Dermis microvascular lymphatic vessel endothelial cell (primary cell): ENCODE results near the gene ENOPH1. TPM values are rescaled to one million over a fixed set of nuclear protein-coding genes. Genes with fewer than 3 reads are reported as not detected.
"Not testable (repeated sequence)": the region's sequence is repeated elsewhere in the genome, so short reads cannot be mapped to it uniquely, and the experiment has no call there.

Experiments used
- DNase-seq, 2 donors: peaks; one replicate each; pipeline versions ENCODE4 v3.0.0 to v3.0.0-alpha.2; 2010; ENCODE audit warnings: low read depth in 2 of 2
- total RNA-seq: library from RNA; depleted of rRNA; stranded (reverse); fragments of >200 nt; gene quantifications from 2 replicates; pipeline ENCODE4 v1.2.1, GENCODE V29; 2014

Gene ENOPH1
- total RNA-seq, result 35.3 and 42.4 TPM in 2 replicates

GRCh38 chr4:82430193-82430963 is at the start of gene ENOPH1, which contains the start of gene HNRNPDL:
Gene ENOPH1, plus strand, starts transcription at chr4:82430590. Its CDS starts 240 bp downstream, at chr4:82430830.
Gene HNRNPDL, minus strand, starts transcription at chr4:82430462. Its CDS starts 772 bp downstream, at chr4:82429690.
- DNase-seq, result peak; percentile 90 to 93

GRCh38 chr4:82380831-82381230 is 49.6 kb upstream of the ENOPH1 start:
- DNase-seq, result no peak

GRCh38 chr4:82381235-82381634 is 49.2 kb upstream of the ENOPH1 start:
- no peak for DNase-seq

DNA sequence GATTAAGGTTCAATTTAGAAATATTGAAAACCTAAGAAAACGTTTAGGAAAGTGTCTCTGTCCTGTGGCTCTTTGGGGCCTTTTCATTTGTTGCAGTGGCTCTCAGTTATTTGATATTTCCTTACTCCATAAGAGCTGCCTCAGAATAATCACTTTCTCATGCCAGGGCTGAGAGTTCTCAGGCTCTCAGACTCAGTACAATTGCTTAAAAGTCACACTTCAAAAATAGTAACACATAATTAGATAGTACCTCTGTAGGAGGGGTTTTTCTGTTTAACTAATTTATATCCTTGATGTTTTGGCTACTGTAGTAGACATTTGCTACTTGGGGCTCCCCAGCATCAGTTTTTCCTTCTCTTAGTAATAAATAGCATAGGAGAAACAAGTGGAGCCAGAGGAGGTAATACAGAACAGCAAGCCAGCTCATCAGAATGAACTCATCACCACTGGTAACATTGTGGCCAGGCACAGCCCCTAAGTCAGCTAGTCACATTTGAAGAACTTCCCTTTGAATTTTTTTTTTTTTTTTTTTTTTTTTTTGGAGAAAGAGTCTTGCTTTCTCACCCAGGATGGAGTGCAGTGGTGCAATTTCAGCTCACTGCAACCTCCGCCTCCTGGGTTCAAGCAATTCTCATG is 48.6 kb upstream of the ENOPH1 start:
- DNase-seq, result no peak

GRCh38 chr4:82382751-82383150 is 47.6 kb upstream of the ENOPH1 start:
- DNase-seq, result no peak

DNA sequence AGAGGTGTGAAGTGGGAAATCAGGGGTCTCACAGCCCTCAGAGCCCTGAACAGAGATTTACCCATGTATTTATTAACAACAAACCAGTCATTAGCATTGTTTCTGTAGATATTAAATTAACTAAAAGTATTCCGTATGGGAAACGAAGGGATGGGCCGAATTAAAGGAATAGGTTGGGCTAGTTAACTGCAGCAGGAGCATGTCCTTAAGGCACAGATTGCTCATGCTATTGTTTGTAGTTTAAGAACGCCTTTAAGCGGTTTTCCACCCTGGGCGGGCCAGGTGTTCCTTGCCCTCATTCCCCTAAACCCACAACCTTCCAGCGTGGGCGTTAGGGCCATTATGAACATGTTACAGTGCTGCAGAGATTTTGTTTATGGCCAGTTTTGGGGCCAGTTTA is 44.1 kb upstream of the ENOPH1 start:
- not testable (repeated sequence) for DNase-seq

DNA sequence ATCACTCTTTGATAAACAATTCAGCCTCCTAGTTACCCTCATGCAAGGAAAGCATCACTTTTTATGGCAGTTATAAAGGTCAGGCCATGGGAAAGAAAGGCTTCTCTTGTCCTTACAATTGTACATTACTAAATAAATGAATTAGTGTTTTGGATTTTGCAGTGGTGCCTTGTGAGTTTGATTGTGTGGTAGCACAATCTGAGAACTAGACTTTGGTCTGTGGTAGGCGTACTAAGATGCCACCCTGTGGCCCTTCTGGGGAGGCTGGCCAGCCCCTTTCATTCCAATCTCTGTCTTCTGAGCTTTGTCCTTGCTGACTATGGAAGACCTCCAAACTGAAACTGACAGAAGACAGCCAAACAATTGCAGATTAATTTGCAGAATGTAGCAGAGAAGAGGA is 42.0 kb upstream of the ENOPH1 start:
- no peak for DNase-seq

GRCh38 chr4:82390061-82390460 is 40.3 kb upstream of the ENOPH1 start:
- DNase-seq, result not testable (repeated sequence)

- DNase-seq, result no peak
Measured at GRCh38 chr4:82394896-82395295, 35.5 kb upstream of the ENOPH1 start.

- no peak for DNase-seq
Measured at GRCh38 chr4:82397527-82397926, 32.9 kb upstream of the ENOPH1 start.

DNA sequence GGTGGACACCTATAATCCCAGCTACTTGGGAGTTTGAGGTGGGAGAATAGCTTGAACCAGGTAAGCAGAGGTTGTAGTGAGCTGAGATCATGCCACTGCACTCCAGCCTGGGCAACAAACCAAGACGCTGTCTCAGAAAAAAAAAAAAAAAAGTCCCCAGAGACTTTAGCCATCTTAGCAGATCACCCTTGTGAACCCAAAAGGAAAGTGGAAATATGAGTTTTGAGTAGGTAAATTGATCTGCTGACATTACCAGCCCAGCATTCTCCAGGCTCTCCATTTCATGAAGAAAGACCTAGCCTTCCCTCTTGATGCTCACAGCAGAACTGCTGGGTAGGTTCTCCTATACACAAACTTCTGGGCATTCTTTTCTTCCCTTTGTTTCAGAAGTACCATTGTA is 32.1 kb upstream of the ENOPH1 start:
- no peak for DNase-seq

GRCh38 chr4:82401600-82401999 is 28.8 kb upstream of the ENOPH1 start:
- no peak for DNase-seq

DNA sequence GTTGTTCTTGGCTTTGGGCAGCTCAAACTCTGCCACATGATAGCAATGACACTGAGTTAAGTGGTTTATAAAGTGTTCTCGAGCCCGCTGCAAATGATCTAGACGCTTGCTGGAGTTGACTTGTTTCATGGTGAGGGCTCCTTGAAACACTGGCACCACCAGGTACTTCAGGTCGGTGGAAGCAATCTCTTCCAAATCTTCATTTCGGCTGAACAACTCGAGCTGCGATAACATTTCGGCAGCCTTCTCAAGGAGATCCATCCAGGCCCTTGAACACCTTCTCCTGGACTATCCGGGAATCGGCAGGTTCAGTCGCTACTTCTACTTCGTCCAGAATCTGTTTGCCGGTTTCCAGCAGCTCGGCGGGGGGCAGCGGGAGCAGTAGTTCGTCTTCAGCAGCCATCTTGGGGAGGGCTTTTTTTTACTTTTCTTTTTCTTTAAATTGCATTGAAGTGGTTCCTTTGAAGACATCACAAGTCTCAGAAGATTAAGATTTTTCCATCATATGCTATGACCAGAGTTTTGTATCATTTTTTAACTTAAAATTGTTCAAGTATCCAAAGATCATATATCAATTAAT is 28.1 kb upstream of the ENOPH1 start:
- no peak for DNase-seq

GRCh38 chr4:82403725-82404124 is 26.7 kb upstream of the ENOPH1 start:
- DNase-seq, result no peak

DNA sequence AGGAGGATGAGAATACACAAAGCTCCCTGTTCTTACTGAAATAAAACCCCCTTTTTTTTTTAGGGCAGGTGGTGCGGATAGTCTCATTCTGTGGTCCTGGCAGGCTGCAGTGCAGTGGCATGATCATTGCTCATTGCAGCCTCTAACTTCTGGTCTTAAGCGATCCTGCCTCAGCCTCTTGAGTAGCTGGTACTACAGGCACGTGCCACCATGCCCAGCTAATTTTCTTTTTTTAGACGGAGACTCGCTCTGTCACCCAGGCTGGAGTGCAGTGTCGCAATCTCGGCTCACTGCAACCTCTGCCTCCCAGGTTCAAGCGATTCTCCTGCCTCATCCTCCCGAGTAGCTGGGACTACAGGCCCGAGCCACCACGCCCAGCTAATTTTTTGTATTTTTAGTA is 15.3 kb upstream of the ENOPH1 start:
- DNase-seq, result not testable (repeated sequence)

GRCh38 chr4:82415922-82416365 is 14.4 kb upstream of the ENOPH1 start:
- DNase-seq, result no peak

GRCh38 chr4:82419451-82419850 is 10.9 kb upstream of the ENOPH1 start:
- DNase-seq, result no peak

DNA sequence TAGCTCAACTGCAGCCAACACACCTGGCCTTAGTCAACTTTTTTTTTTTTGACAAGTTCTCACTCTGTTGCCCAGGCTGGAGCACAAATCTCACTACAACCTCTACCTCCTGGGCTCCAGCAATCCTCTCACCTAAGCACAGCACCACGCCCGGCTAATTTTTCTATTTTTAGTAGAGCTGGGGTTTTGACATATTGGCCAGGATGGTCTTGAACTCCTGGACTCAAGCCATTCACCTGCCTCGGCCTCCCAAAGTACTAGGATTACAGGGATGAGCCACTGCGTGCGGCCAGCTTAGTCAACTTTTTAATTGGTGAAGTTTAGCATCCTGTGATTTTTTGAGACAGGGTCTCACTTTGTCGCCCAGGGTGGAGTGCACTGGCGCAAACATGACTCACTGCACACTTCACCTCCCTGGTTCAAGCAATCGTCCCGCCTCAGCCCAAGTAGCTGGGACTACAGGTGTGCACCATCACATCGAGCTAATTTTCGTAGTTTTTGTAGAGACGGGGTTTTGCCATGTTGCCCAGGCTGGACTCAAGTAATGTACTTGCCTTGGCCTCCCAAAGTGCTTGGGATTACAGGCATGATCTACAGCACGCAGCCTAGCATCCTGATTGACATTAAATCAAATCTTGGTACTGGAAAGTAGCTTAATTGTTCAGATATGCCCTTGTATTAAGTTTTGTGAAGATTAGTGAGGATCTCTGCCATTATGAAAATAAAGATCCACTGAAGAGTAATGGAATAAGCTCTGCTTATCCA is 8.4 kb upstream of the ENOPH1 start:
- DNase-seq, result no peak

- no peak for DNase-seq
Measured at GRCh38 chr4:82422616-82423015, 7.8 kb upstream of the ENOPH1 start.

DNA sequence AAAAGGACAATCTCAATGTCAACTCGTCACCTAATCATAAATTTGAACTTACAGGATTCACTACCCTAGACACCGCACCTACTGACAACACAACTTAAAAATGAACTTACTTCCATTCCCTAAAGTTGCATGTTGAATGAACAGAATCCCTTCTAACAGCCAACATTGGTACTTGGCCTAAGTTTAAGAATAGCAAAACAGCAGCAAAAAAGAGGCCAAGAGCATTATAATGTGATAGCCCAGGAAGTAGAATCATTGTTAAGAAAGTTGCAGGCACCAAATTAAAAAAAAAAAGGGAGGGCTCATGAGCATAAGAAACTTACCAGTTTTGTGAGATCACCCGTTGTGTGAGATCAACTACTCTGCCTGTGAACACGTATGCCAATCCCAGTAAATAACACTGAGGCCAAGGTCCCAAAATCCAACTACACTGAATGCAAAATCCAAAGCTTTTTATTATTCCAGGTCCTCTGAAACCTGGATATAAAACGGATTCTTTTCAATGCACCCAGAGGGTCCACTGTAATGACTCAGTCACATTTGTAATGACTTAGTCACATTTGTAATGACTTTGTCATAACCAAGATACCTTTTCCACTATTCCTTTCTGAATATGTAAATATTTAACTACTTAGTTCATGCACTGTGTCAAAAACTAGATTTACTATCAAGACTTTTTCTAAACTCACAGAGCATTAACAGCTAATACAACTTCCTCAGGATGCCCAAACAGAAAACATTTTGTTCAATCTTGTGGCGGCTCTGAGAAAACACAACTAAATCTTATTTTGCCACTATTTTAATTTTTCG is 6.9 kb upstream of the ENOPH1 start:
- no peak for DNase-seq

- DNase-seq, result no peak
Measured at GRCh38 chr4:82425478-82425877, 4.9 kb upstream of the ENOPH1 start.
